GM23338 (cell line): ENCODE data around the gene MLLT3. TPM values are rescaled to one million over a fixed set of nuclear protein-coding genes. Genes with fewer than 3 reads are reported as not detected.

Experiments
- ATAC-seq: fragments of 200-7000 bp; cut with Tn5 transposase; 3 replicates; pipeline ENCODE4 v1.9.1; 2020
- DNase-seq: peaks from one replicate; pipeline ENCODE4 v3.0.0-alpha.2; 2015; ENCODE audit warnings: low spot score
- H2AFZ ChIP-seq: fragments of 200-600 bp; sonication (generic); 2 replicates; pipeline ENCODE4 v1.8.0; 2016; ENCODE audit warnings: antibody characterized with exemption, mild to moderate bottlenecking, moderate library complexity
- H3F3A ChIP-seq: fragments of 200-600 bp; sonication (generic); replicated peaks from 2 replicates; pipeline ENCODE4 v1.8.0; 2017; ENCODE audit warnings: antibody characterized with exemption, mixed run types, low read depth
- H3K27ac ChIP-seq: fragments of 200-600 bp; sonication (generic); 2 replicates; pipeline ENCODE4 v1.6.1; 2016; ENCODE audit warnings: low read depth
- H3K27me3 ChIP-seq: fragments of 200-600 bp; sonication (generic); 2 replicates; pipeline ENCODE4 v1.8.0; 2016; ENCODE audit warnings: mild to moderate bottlenecking, mixed run types, moderate library complexity; ENCODE audit not compliant: insufficient read depth
- H3K36me3 ChIP-seq: fragments of 200-600 bp; sonication (generic); 2 replicates; pipeline ENCODE4 v1.8.0; 2016; ENCODE audit warnings: mild to moderate bottlenecking; ENCODE audit not compliant: insufficient read depth
- H3K4me1 ChIP-seq: fragments of 200-600 bp; sonication (generic); 2 replicates; pipeline ENCODE4 v1.8.0; 2016; ENCODE audit warnings: mild to moderate bottlenecking, moderate library complexity; ENCODE audit not compliant: insufficient read depth
- H3K4me2 ChIP-seq: fragments of 200-600 bp; sonication (generic); 2 replicates; pipeline ENCODE4 v1.7.1; 2017; ENCODE audit warnings: mixed run types
- H3K4me3 ChIP-seq: fragments of 200-600 bp; sonication (generic); 2 replicates; pipeline ENCODE4 v1.6.1; 2016; ENCODE audit warnings: mixed run types
- H3K79me2 ChIP-seq: fragments of 200-600 bp; sonication (generic); replicated peaks from 2 replicates; pipeline ENCODE4 v1.8.0; 2017; ENCODE audit warnings: mild to moderate bottlenecking; ENCODE audit not compliant: insufficient read depth
- H3K9me2 ChIP-seq: fragments of 200-600 bp; sonication (generic); 2 replicates; pipeline ENCODE4 v1.8.0; 2017; ENCODE audit not compliant: insufficient read depth
- H4K20me1 ChIP-seq: fragments of 200-600 bp; sonication (generic); replicated peaks from 2 replicates; pipeline ENCODE4 v1.8.0; 2017; ENCODE audit warnings: mild to moderate bottlenecking; ENCODE audit not compliant: insufficient read depth
- H3K27ac Mint-ChIP-seq: 2 replicates; pipeline ENCODE4 v1.8.0; 2020; ENCODE audit warnings: inconsistent platforms, mild to moderate bottlenecking, moderate library complexity, mixed read lengths
- H3K27me3 Mint-ChIP-seq: 3 replicates; pipeline ENCODE4 v1.8.0; 2022; ENCODE audit warnings: low read depth, mild to moderate bottlenecking, moderate library complexity, mixed read lengths, inconsistent platforms; ENCODE audit not compliant: insufficient read depth, poor library complexity
- H3K36me3 Mint-ChIP-seq: 3 replicates; pipeline ENCODE4 v1.8.0; 2021; ENCODE audit warnings: low read depth, mild to moderate bottlenecking, inconsistent platforms, moderate library complexity, mixed read lengths
- H3K4me1 Mint-ChIP-seq: 3 replicates; pipeline ENCODE4 v1.8.0; 2020; ENCODE audit warnings: mild to moderate bottlenecking, inconsistent platforms, mixed read lengths
- H3K4me3 Mint-ChIP-seq: 3 replicates; pipeline ENCODE4 v1.8.0; 2021; ENCODE audit warnings: moderate library complexity, mild to moderate bottlenecking, inconsistent platforms, mixed read lengths
- H3K9me3 Mint-ChIP-seq: 3 replicates; pipeline ENCODE4 v1.8.0; 2020; ENCODE audit warnings: moderate library complexity, mild to moderate bottlenecking, inconsistent platforms, mixed read lengths
- CREB1 ChIP-seq: fragments of 250-450 bp; sonication (Bioruptor Pico); IDR thresholded peaks from 2 replicates; pipeline ENCODE4 v1.5.0; 2020; ENCODE audit warnings: low read depth, mild to moderate bottlenecking, moderate library complexity
- EZH2 ChIP-seq: fragments of 200-600 bp; sonication (generic); IDR thresholded peaks from one replicate; pipeline ENCODE4 v1.8.0; 2017; ENCODE audit warnings: antibody characterized with exemption, mild to moderate bottlenecking, low read depth; ENCODE audit not compliant: unreplicated experiment
- EZH2phosphoT487 ChIP-seq: fragments of 200-600 bp; sonication (generic); IDR thresholded peaks from one replicate; pipeline ENCODE4 v1.8.1; 2018; ENCODE audit warnings: antibody characterized with exemption; ENCODE audit not compliant: unreplicated experiment
- JUNB ChIP-seq: IDR thresholded peaks from one replicate; pipeline ENCODE4 v1.6.1; 2016; ENCODE audit warnings: antibody characterized with exemption; ENCODE audit not compliant: unreplicated experiment
- NANOG ChIP-seq: IDR thresholded peaks from 2 replicates; pipeline ENCODE4 v1.6.1; 2016; ENCODE audit warnings: antibody characterized with exemption, borderline replicate concordance
- POLR2AphosphoS5 ChIP-seq: IDR thresholded peaks from 2 replicates; pipeline ENCODE4 v1.6.1; 2016; ENCODE audit warnings: antibody characterized with exemption, low read depth
- STAT1 ChIP-seq: IDR thresholded peaks from one replicate; pipeline ENCODE4 v1.6.1; 2016; ENCODE audit warnings: antibody characterized with exemption; ENCODE audit not compliant: unreplicated experiment
- ZNF114 ChIP-seq: fragments of 250-450 bp; sonication (Bioruptor Pico); IDR thresholded peaks from 2 replicates; pipeline ENCODE4 v1.5.0; 2020; ENCODE audit warnings: mild to moderate bottlenecking, moderate library complexity
- ZNF331 ChIP-seq: fragments of 250-450 bp; sonication (Bioruptor Pico); IDR thresholded peaks from 2 replicates; pipeline ENCODE4 v1.5.0; 2020; ENCODE audit warnings: low read depth, mild to moderate bottlenecking, moderate library complexity
- polyA plus RNA-seq: library from polyadenylated mRNA; unstranded; fragments of >200 nt; fragmentation: Nextera tagmentation; extraction: Ambion mirVana; gene quantifications from 2 replicates; pipeline ENCODE4 v1.2.1, GENCODE V29; 2016
- total RNA-seq: library from RNA; depleted of rRNA; stranded (reverse); fragments of >200 nt; shearing (Covaris generic); gene quantifications from 2 replicates; pipeline ENCODE4 v1.2.3, GENCODE V29; 2014
- TF ChIP-seq, protein P1 (sequence below): IDR thresholded peaks from one replicate; pipeline ENCODE4 v1.6.1; 2018; ENCODE audit warnings: antibody characterized with exemption; ENCODE audit not compliant: unreplicated experiment
- TF ChIP-seq, protein P2 (sequence below): IDR thresholded peaks from 2 replicates; pipeline ENCODE4 v1.6.1; 2016; ENCODE audit warnings: antibody characterized with exemption
- TF ChIP-seq, protein P3 (sequence below), 2 experiments: fragments of 200-600 bp in 1 of 2; sonication (generic) in 1 of 2; conservative IDR thresholded peaks; 2 replicates each; pipeline versions ENCODE4 v1.5.1 to v1.6.1; 2016 to 2017; ENCODE audit warnings: antibody characterized with exemption in 2 of 2, low read depth in 2 of 2, mild to moderate bottlenecking in 2 of 2, moderate library complexity in 1 of 2

MLLT3 gene
- total and polyA plus RNA-seq, 2 experiments from 2014 or later, result 7.5 to 9.5 TPM

DNA sequence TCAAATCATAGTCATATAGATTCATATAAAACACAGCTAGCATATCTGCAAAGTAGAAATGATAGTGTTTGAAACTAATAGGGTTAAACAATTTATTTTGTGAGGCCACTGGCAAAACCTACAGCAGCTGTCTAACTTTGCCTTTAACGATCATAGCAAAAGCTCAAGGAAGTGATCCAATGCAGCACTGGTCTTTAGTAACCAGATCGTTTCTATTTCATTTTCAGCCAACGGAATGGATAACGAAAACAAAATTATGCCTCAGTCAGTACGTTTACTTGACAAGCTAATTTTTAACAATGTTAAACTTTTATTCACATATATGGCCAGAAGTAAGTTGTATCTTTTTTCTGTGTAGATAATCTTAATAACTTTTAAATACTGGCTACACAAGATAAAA lies 17.7 kb downstream of the MLLT3 start (continued):
- TF ChIP-seq, protein P1, sequence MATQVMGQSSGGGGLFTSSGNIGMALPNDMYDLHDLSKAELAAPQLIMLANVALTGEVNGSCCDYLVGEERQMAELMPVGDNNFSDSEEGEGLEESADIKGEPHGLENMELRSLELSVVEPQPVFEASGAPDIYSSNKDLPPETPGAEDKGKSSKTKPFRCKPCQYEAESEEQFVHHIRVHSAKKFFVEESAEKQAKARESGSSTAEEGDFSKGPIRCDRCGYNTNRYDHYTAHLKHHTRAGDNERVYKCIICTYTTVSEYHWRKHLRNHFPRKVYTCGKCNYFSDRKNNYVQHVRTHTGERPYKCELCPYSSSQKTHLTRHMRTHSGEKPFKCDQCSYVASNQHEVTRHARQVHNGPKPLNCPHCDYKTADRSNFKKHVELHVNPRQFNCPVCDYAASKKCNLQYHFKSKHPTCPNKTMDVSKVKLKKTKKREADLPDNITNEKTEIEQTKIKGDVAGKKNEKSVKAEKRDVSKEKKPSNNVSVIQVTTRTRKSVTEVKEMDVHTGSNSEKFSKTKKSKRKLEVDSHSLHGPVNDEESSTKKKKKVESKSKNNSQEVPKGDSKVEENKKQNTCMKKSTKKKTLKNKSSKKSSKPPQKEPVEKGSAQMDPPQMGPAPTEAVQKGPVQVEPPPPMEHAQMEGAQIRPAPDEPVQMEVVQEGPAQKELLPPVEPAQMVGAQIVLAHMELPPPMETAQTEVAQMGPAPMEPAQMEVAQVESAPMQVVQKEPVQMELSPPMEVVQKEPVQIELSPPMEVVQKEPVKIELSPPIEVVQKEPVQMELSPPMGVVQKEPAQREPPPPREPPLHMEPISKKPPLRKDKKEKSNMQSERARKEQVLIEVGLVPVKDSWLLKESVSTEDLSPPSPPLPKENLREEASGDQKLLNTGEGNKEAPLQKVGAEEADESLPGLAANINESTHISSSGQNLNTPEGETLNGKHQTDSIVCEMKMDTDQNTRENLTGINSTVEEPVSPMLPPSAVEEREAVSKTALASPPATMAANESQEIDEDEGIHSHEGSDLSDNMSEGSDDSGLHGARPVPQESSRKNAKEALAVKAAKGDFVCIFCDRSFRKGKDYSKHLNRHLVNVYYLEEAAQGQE, result no peak
- TF ChIP-seq, protein P2, sequence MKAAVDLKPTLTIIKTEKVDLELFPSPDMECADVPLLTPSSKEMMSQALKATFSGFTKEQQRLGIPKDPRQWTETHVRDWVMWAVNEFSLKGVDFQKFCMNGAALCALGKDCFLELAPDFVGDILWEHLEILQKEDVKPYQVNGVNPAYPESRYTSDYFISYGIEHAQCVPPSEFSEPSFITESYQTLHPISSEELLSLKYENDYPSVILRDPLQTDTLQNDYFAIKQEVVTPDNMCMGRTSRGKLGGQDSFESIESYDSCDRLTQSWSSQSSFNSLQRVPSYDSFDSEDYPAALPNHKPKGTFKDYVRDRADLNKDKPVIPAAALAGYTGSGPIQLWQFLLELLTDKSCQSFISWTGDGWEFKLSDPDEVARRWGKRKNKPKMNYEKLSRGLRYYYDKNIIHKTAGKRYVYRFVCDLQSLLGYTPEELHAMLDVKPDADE, result no peak
- no peak for TF ChIP-seq JUNB

DNA sequence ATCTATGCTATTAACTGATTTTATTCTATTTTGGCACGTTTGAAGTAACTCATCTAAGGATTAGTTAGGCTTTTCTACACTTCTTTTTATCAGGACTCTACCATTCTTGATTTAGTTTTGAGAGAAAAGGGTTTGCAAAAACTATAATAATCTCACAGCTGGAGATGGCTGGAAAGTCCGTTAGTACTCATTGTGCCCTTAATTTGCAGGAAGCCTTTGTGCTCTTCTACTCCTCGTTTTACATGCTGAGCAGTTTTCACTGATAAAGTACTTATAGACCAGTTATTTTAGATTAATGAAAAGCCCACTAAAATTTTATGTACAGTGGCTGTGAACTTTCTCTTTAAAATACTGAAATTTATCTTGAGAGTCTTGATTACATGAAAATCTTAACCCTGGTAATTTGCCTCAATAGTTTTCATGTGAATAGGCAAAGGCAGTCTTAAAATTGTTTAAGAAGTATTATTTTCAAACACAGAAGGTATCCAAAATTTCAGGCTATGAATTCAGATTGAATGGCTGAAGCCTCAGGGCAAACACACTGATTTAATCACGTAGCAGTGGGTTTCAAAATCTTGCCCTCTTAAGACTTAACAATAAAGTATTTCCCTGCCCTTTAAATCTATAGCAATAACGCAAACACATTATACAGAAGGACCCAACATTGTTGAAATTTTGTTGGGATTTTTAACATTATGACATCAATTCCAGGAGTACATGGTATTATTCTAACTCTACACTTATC lies 18.6 kb downstream of the MLLT3 start:
- Mint-ChIP-seq H3K4me1 (peaks cover 33% of the 10 kb centered on the region), H3K36me3 (no peaks in the 10 kb centered on the region), H3K27ac (no peak overlapping the region), H3K4me3 (no peak overlapping the region), H3K27me3 (no peaks in the 10 kb centered on the region), H3K9me3 (no peaks in the 10 kb centered on the region)
- no peak for ATAC-seq
- H3K4me3 ChIP-seq, result no peak overlapping the region
- no peaks in the 10 kb centered on the region for H3K36me3 ChIP-seq
- H4K20me1 ChIP-seq, result no peaks in the 10 kb centered on the region
- no peaks in the 10 kb centered on the region for H3K27me3 ChIP-seq
- no peak overlapping the region for H3K4me2 ChIP-seq
- no peak overlapping the region for H3K27ac ChIP-seq
- H3K9me2 ChIP-seq, result no peaks in the 10 kb centered on the region
- no peaks in the 10 kb centered on the region for H3F3A ChIP-seq
- DNase-seq, result no peak
- H3K79me2 ChIP-seq, result no peaks in the 10 kb centered on the region
- no peak overlapping the region for H2AFZ ChIP-seq
- peaks cover 8% of the 10 kb centered on the region; the same call in 1 of the 2 replicates for H3K4me1 ChIP-seq
- TF ChIP-seq, protein P3, sequence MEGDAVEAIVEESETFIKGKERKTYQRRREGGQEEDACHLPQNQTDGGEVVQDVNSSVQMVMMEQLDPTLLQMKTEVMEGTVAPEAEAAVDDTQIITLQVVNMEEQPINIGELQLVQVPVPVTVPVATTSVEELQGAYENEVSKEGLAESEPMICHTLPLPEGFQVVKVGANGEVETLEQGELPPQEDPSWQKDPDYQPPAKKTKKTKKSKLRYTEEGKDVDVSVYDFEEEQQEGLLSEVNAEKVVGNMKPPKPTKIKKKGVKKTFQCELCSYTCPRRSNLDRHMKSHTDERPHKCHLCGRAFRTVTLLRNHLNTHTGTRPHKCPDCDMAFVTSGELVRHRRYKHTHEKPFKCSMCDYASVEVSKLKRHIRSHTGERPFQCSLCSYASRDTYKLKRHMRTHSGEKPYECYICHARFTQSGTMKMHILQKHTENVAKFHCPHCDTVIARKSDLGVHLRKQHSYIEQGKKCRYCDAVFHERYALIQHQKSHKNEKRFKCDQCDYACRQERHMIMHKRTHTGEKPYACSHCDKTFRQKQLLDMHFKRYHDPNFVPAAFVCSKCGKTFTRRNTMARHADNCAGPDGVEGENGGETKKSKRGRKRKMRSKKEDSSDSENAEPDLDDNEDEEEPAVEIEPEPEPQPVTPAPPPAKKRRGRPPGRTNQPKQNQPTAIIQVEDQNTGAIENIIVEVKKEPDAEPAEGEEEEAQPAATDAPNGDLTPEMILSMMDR (conservative IDR thresholded peaks at IDR 0.05; ENCODE audit: low read depth in 2 of 2), result no peak
- TF ChIP-seq, protein P2, result no peak
- TF ChIP-seq EZH2 (no peak), STAT1 (no peak), JUNB (no peak), NANOG (no peak), EZH2phosphoT487 (no peak), CREB1 (no peak), ZNF114 (CRISPR knock-in tag) (no peak), POLR2AphosphoS5 (no peak), ZNF331 (no peak)
- TF ChIP-seq, protein P1, result no peak
